GM18858 (cell line): ENCODE results near the gene SNX30.

Experiments used
- ATAC-seq: cut with Tn5 transposase; IDR thresholded peaks from one replicate; pipeline ENCODE4 v1.9.1; 2021; ENCODE audit not compliant: unreplicated experiment

The SNX30 gene

DNA sequence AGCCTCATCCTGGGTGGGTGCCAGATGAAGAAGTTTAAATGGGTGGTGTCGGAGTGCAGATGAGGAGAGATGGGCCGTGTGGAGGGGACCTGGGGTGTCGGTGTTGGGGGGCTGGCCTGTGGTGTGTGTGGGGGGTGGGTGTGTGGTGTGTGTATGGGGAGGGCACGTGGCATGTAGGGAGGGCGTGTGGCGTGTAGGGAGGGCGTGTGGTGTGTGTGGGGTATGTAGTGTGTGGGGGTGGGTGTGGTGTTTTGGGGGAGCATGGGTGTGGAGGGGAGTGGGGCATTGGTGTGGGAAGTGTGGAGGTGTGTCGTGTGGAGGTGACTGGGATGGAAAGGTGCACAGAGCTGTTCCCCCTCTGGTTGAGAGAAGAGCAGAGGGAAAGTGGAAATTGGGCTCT, 105.6 kb downstream of the SNX30 start:
- no peak for ATAC-seq

DNA sequence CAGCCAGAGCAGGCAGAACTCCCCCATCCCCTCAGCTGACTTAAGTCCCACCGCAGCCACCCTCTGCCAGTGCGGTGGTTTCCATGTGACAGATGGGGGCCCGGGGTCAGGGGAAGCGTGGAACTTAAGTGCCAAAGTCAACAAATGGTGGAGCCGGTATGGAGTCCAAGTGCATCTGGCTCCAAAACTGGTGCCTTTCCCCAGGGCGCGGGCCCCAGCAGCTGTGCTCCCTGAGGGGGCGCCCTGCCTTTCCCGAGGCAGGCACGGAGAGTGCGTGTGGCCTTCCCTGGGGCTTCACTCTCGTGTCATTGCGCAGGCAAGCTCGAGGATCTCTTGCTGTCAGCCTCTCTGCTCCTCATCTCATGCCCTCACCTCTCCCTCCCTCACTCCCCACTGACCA, 106.3 kb downstream of the SNX30 start:
- ATAC-seq: no peak

DNA sequence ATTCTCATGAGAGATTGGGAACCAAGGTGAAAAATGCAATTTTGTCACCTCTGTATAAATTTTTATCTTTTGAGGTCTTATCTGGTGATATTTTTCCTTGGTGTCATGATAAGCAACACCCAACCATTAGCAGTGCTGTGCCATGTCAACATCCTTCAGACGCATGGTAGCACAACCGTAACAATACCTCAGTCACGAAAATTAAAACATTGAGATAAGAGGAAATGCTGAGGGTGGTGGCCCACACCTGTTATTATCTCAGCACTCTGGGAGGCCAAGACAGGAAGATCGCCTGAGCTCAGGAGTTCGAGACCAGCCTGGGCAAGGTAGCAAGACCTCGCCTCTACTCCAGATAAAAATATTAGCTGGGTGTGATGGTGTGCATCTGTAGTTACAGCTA, 107.4 kb downstream of the SNX30 start:
- no peak for ATAC-seq

DNA sequence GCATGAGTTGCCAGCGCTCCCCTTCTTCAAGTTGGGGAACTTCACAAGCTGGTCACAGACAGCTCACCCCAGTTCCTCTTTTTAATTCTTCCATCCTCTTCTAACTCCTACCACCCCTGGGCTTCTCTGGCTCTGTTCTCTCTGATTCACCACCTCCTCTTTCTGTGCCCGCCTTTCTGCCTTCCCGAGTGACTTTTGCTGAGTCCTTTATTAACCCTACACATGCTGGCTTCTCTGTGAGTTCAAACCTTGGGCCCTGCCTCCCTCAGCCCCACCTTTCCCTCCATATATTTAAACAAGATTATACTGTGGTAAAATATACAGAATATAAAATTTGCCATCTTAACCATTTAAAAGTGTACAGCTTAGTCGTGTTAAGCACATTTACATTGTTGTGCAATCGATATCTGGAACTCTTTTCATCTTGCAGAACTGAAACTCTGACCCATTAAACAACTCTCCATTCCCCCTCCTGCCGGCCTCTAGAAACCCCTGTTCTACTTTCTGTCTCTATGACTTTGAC, 108.1 kb downstream of the SNX30 start:
- peak; percentile 80 for ATAC-seq

DNA sequence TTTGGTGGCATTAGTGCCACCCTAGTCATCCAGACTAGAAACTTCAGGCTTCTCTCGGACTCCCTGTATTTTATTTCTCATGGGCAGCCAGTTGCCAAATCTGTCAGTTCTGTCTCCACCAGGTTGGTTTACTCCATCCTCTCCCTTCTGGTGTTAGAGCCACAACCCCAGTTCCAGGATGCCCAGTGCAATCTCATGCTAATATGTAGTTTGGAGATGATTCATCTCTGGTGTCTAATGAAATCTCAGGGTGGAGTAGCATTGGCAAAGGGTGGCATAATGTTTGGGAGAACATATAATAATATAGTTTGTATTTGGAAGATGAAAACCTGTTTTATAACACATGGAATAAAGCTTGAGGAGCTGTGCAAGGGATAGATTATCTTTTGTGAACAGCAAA, 109.9 kb downstream of the SNX30 start:
- no peak for ATAC-seq

DNA sequence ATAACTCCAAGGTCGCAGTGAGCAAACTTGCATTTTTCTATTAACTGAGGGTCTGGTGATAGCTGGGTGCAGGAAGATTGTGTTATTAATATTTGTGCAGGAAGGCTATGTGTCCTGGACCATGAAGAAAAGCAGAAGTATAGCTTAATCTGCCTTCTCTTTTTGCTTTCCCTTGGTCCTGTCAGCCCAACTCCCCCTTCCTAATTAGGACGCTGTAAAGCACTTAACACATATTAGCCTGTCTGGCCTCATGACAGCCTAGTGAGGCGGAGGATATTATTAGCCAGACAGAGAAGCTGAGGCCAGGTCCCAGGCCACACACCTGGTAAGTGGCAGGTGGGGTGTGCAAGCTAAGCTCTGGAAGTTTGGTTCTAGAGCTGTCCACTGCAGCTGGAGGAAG, 110.6 kb downstream of the SNX30 start:
- ATAC-seq: no peak

DNA sequence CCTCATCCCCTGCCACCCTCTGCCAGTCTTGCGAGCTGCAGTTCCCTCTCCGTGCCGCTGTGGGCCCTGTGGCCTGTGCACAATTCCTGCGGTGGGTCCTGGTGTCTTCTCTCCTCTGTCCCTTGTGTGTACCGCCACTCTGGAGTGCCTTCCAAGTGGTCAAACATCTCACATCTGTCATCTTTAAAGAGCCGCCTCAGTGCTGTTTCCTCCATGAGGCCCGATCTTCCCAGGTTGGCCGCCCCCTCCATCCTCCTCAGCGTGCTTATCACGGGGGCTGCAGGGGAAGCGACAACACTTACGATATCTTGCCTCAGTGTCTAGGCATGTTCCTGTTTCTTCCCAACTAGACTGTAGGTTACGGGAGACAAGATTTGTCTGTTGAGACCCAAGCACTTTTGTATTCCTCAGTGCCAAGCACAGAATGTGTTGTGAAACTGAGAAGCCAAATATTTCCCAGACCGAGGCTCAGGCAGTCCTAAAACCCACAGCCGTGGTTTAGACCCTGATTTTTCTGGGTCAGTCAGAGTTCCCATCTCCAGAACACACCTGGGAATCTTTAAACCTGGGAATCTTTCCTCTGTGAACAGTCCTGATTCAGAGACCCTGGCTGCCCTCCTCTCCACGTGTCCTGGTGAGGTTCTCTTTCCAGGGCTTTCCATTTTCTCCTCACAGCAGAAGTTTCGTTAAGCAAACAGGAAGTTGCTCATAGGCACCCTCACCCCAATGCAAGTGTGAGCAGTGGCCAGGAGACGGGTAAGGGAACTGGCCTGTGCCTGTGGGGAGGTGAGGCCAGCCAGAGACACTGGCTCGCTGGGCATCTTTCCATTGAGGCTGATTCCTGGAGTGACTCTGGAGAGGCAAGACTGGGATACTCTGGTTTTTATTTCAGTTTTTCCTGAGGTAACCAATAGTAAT, 111.3 kb downstream of the SNX30 start:
- no peak for ATAC-seq

DNA sequence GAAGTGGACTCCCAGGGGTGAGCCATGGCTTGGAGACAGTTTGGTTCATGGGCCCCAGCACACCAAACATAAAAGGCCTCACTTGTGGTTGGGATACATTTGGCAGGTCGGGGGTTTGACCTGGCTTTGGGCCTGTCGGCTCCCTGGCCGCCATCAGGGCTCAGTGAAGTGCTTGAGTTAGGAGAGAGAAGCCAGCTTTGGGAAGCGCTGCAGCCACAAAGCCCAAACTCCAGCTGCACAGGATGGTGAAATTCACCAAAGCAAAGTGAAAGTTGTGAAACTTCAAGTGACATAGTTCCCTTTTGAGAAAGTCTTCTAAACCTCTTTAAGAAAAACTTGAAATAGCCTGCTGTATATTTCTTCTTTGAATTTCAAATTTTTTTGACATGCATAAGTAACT, 112.7 kb downstream of the SNX30 start:
- ATAC-seq: no peak

DNA sequence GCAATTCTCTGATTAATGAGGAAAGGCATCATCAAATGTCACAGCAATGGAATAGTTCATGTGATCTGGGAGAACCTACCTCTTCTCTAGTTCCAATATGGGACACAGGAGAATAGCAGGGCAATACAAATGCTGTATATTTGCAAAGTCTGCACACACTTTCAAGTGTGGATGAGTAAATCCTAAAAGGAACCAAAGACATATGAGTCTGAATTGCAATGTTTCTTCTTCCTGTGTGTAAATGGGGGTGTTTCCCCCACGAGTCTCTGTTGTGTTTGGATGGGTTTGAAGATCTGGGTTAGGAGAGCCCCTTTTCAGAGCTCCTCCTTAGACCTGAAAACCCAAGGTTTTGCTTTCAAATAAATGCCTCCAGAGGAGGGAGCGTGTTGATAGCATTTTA, 113.2 kb downstream of the SNX30 start:
- no peak for ATAC-seq

DNA sequence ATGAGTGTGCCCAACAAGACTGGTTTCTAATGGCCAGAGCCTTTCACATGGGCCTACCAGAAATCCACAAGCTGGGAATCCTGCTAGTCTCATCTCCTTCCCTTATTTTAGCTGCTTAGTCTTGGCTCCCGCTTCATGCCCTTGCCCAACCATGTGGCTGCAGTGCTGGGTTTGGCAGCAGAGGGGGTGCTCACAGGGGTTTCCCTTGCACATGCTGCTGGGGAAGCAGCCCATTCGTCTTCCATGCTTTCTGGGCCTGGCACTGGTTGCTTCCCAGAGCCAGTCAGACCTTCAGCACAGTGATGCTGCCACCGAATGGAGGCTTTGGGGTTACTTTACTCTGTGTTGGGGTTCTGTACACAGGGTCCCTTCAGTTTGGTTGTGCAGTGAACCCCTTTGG, 113.8 kb downstream of the SNX30 start:
- ATAC-seq: no peak

DNA sequence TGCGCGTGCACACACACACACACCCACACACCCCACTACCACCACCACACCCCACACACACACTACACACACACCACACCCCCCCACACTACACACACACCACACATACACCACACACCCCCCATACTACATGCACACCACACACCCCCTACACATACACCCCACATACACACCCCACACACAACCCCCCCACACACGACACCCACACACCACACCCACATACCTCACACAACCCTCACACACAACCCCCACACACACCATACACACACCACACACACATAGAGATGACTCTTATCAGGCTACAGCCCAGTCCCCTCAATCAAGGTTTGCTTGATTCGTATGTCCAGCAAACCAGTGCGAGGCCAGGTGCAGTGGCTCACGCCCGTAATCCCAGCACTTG, 114.4 kb downstream of the SNX30 start:
- ATAC-seq: no peak

DNA sequence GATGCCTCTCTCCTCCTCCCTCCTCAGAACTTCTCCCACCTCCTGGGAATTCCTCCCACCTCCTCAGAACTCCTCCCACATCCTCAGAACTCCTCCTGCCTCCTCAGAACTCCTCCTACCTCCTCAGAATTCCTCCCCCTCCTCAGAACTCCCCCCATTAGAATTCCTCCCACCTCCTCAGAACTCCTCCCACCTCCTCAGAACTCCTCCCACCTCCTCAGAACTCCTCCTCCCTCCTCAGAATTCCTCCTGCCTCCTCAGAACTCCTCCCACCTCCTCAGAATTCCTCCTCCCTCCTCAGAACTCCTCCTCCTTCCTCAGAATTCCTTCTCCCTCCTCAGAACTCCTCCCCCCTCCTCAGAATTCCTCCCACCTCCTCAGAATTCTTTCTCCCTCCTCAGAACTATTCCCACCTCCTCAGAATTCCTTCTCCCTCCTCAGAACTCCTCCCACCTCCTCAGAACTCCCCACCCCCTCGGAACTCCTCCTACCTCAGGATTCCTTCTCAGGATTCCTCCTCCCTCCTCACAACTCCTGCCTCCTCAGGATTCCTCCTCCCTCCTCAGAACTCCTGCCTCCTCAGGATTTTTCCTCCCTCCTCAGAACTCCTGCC, 116.2 kb downstream of the SNX30 start:
- no peak for ATAC-seq

DNA sequence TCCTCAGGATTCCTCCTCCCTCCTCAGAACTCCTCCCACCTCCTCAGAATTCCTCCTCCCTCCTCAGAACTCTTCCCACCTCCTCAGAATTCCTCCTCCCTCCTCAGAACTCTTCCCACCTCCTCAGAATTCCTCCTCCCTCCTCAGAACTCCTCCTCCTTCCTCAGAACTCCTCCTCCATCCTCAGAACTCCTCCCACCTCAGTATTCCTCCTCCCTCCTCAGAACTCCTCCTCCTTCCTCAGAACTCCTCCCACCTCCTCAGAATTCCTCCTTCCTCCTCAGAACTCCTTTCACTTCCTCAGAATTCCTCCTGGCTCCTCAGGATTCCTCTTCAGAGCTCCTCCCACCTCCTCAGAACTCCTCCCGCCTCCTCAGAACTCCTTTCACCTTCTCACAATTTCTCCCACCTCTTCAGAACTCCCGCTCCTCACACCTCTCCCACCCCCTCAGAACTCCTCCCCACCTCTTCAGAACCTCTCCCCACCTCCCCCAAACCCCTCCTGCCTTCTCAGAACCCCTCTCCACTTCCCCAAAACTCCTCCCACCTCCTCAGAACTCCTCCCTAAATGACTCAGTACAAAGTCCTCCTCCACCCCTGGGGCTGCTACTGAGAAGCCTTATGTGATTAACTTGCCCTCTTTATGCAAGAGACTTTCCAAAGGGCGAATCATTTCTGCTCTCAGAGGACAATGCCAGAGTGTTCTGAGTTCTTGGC, 116.9 kb downstream of the SNX30 start:
- no peak for ATAC-seq

DNA sequence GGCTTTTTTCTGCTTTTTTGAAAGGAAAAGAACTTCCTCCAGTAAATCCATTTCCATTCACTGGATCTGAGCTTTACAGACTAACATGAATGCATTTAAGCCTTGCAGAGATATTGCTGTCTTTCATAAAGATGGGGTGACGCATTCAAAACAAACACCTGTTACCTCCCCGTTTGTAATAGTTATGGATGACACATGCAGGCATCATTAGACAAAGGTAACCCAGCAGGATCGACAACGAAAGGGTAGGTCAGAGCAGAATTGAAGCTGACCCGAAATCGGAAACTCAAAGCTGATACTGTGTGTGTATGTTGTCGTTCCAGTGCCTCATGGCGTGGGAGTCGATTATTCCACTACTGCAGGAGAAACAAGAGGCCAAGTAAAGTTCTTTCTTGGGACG, 117.9 kb downstream of the SNX30 start:
- no peak for ATAC-seq

DNA sequence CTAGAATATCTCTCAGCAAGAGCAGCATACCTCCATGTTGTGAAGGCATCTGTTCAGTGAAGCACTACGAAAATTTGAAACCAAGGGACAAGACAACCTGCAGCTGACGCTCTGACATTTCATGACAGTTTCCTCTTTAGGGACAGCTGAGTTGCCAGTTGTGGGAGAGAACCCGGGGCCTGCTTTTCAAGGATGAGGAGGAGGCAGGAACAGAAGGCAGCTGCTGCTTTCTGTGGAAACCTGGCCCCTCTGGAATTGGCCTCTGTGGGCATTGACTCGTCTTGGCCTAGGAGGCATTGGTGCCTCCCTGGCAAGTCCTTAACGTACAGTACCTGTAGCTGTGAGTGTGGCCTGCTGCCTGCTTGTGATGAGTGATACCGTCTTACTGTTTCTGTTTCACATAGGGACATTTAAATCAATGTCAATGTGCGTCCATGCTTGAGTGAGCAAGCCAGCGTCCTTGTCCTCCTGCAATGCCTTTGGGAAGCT, 118.5 kb downstream of the SNX30 start:
- peak; percentile 61 for ATAC-seq

DNA sequence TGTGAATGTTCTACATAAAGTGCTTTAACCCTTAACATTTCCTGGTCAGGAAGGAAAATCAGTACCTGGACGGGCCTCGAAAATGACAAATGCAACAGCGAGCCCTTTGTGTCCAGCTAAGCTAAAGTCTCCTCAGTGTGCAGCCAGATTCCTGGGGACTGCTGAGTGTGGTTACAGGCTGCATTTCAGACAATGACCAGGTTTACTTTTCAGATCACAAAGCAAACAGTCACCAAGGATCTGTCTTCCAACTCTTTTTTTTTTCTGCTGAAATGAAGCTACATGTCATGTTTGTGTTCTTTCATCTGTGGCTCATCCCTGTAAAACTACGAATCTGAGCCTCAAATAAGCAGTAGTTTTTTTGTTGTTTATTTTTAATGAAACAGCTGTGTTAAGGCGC, 119.4 kb downstream of the SNX30 start:
- ATAC-seq: no peak

DNA sequence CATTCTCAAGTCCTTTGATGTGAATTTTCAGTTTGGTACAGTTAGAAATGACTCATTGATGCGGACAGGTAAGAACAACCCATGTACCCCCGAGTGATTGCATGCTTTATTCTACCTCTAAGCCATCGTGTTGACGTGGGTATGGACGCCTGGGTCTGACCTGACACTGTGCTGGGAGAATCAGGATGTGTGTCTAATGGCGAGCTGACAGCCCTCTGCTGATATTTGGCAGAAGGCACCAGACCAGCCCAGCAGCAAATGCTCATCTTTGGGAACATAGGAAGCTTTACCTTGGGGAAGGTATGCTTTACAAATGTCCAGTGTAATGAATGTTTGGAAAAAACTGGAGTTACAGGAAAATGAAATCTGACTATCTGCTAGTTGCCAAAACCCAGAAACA, 120.0 kb downstream of the SNX30 start:
- no peak for ATAC-seq

DNA sequence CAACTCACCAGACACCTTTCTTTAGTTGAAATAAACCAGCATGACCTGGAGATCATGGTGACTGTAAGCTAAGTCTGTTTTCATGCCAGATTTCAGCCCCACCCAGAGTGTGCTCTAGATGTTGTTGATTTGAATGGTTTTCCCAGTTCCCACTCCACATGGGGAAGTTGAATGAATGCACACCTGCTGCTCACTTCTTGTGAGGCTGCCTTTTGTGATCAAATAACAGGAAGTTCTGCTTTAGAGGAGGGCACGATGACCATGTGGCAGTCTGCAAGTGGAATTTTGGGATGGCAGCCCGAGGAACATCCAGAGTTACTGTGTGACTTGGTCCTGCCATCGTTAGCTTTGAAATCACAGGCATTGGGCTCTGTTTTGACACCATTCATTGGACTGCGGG, 121.5 kb downstream of the SNX30 start:
- no peak for ATAC-seq

DNA sequence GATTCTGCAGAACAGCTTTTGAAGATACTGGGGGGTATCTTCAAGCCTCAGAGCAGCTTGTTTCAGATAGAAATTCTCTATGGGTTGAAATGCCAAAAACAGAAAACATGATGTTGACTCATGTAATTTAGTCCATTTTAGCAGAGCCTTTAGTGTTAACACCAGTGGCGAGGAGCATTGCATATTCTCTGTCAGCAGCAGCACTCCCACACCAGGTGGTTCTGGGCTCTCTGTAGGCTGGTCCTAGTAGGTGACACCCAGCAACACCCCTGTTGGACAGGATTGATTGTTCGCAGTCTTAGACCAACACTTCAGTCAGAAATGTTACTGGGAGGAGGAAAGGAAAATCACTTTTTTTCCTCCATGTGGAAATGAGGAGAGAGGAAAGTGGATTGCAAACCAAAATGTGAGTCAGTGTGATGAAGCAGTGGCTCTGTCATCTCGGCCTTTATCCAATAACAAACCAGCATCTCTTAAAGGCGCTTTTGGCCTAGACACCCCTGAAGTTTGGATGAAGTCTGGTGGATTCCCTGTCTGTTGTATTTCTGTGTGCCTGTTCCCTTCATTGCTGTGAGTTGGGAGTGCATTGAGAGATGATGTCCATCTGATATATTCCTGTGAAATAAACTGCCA, 123.3 kb downstream of the SNX30 start:
- no peak for ATAC-seq

DNA sequence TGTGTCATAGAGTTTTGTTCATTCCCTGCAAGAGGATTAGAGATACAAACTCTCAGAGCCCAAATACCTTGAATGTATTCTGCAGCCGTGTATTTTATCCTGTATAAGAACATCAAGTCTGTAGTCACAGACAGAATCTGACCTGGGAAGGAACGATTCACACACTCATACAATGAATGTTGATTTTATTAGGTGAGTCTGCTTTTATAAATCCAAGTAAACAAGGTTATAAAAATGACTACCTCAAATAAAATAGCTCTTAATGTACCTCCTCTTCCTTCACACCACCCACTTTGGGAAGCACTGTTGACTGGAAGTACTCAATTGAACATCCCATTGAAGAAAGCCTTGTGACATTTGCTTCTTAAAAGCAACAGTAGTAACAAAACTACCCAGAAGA, 128.2 kb downstream of the SNX30 start:
- no peak for ATAC-seq

DNA sequence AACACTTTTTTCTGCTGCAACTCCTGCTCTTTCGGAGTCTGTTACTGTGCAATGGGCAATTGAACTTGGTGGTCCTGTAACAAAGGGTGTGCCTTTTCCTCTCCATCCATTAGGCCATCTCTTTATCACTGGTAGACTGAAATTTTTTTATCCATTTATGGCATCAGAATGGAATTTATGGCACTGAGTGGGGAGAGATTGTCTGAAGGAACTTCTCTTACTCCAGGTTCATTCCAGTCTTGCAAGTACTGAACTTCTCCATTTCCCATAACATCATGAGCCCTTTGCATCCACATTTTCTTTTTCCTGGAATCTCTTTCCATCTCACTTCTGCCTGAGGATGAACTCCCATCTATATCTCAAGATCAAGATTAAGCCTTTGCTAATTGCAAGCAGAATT, 130.1 kb downstream of the SNX30 start:
- no peak for ATAC-seq
